K562 (cell line): ENCODE results near the gene WDR76. TPM values are rescaled to one million over a fixed set of nuclear protein-coding genes. Genes with fewer than 3 reads are reported as not detected.

Experiments
- ATAC-seq: fragments of 200-7000 bp; cut with Tn5 transposase; 3 replicates; pipeline ENCODE4 v1.9.1; 2020; ENCODE audit warnings: moderate library complexity
- BruUV-seq: library from RNA; stranded (reverse); fragments of 400-500 nt; replicated peaks from 2 replicates; lab custom pipeline; 2021; lab: Mats Ljungman, UMichigan
- CTCF ChIA-PET: fragments of 300-600 bp; formaldehyde crosslinking; extraction: SDS; loops from one replicate; lab custom pipeline; 2021; ENCODE audit warnings: low intra/inter-chr PET ratio; lab: Yijun Ruan, JAX
- POLR2A ChIA-PET: fragments of 300-600, 350-650 bp; sonication (Branson Sonifier 250); formaldehyde crosslinking; extraction: SDS; loops from one replicate; lab custom pipeline; 2021; ENCODE audit warnings: antibody characterized with exemption, inconsistent platforms; lab: Yijun Ruan, JAX
- DNase-seq, 4 experiments: peaks; one replicate each; pipeline versions ENCODE4 v3.0.0 to v3.0.0-alpha.2; 2011 to 2018; ENCODE audit warnings: low spot score in 3 of 4, mixed read lengths in 3 of 4; ENCODE audit errors: extremely low read depth in 1 of 4
- FAIRE-seq: peaks from 2 replicates; lab custom pipeline; 2011; peaks lifted over from hg19 to GRCh38; lab: Jason Lieb, UNC
- H2AFZ ChIP-seq: 2 replicates; pipeline ENCODE4 v1.6.0; 2011; ENCODE audit warnings: low read depth, low read length, control low read depth, inconsistent platforms
- H3K27ac ChIP-seq: fragments of 200-600 bp; 3 replicates; pipeline ENCODE4 v1.8.0; 2011; ENCODE audit warnings: low read depth, mild to moderate bottlenecking, control low read depth, inconsistent platforms, low read length, moderate library complexity, mixed read lengths; ENCODE audit errors: extremely low read depth
- H3K27me3 ChIP-seq, 2 experiments: fragments of 300-600 bp in 1 of 2; 2 replicates in 1 of 2; 3 replicates in 1 of 2; pipeline versions ENCODE4 v1.6.0 to v1.8.0; 2011; ENCODE audit warnings: inconsistent platforms in 2 of 2, low read length in 2 of 2, mild to moderate bottlenecking in 1 of 2, mixed read lengths in 1 of 2, moderate library complexity in 1 of 2; ENCODE audit not compliant: control insufficient read depth in 2 of 2, insufficient read depth in 2 of 2
- H3K36me3 ChIP-seq: fragments of 300-600 bp; 3 replicates; pipeline ENCODE4 v1.8.0; 2011; ENCODE audit warnings: mild to moderate bottlenecking, low read length, inconsistent platforms; ENCODE audit not compliant: control insufficient read depth, insufficient read depth
- H3K4me1 ChIP-seq, 2 experiments: fragments of 200-600 bp in 1 of 2; replicated peaks in 1 of 2; 2 replicates in 1 of 2; 3 replicates in 1 of 2; pipeline versions ENCODE4 v1.5.1 to v1.8.0; 2011; ENCODE audit warnings: inconsistent platforms in 2 of 2, low read length in 2 of 2, mild to moderate bottlenecking in 1 of 2, mixed read lengths in 1 of 2, moderate library complexity in 1 of 2; ENCODE audit not compliant: control insufficient read depth in 2 of 2, insufficient read depth in 2 of 2
- H3K4me2 ChIP-seq: 2 replicates; pipeline ENCODE4 v1.6.1; 2011; ENCODE audit warnings: low read length, control low read depth, inconsistent platforms, mixed read lengths; ENCODE audit not compliant: insufficient read depth
- H3K4me3 ChIP-seq: fragments of 200-600 bp; sonication (generic), shearing (Covaris generic); 2 replicates; pipeline ENCODE4 v1.5.1; 2016; ENCODE audit warnings: control low read depth, inconsistent platforms
- H3K79me2 ChIP-seq: fragments of 200-600 bp; 3 replicates; pipeline ENCODE4 v1.8.0; 2011; ENCODE audit warnings: low read length, inconsistent platforms; ENCODE audit not compliant: control insufficient read depth, insufficient read depth
- H3K9ac ChIP-seq, 2 experiments: 2 replicates each; pipeline versions ENCODE4 v1.6.0 to v1.6.1; 2011; ENCODE audit warnings: low read depth in 2 of 2, low read length in 2 of 2, control low read depth in 1 of 2, inconsistent platforms in 1 of 2, mild to moderate bottlenecking in 1 of 2, mixed read lengths in 1 of 2; ENCODE audit not compliant: insufficient read depth in 1 of 2
- H3K9me1 ChIP-seq: one replicate; pipeline ENCODE4 v1.6.0; 2011; ENCODE audit warnings: inconsistent platforms, mild to moderate bottlenecking, low read length, moderate library complexity; ENCODE audit not compliant: control insufficient read depth, insufficient read depth
- H3K9me3 ChIP-seq: replicated peaks from 2 replicates; pipeline ENCODE4 v1.5.1; 2011; ENCODE audit warnings: low read depth, low read length, inconsistent platforms; ENCODE audit not compliant: control insufficient read depth, insufficient read depth
- H4K20me1 ChIP-seq: replicated peaks from 2 replicates; pipeline ENCODE4 v1.6.1; 2011; ENCODE audit warnings: low read length, inconsistent platforms, mixed read lengths; ENCODE audit not compliant: control insufficient read depth, insufficient read depth
- ASH1L ChIP-seq: fragments of 450-650 bp; IDR thresholded peaks from 2 replicates; pipeline ENCODE4 v1.6.1; 2018; ENCODE audit warnings: borderline replicate concordance, mild to moderate bottlenecking, low read depth; ENCODE audit not compliant: partially characterized antibody
- ETV1 ChIP-seq: fragments of 450-650 bp; conservative IDR thresholded peaks from 2 replicates; pipeline ENCODE4 v1.6.1; 2016; ENCODE audit warnings: missing genetic modification characterization, control low read depth, low read depth, missing compliant biosample characterization
- HDAC1 ChIP-seq, 2 experiments: fragments of 450-650 bp; IDR thresholded peaks; 2 replicates each; pipeline ENCODE4 v1.6.1; 2016 to 2017; ENCODE audit warnings: inconsistent platforms in 1 of 2, mild to moderate bottlenecking in 1 of 2, moderate library complexity in 1 of 2
- PCBP2 ChIP-seq: fragments of 200-400 bp; formaldehyde crosslinking; IDR thresholded peaks from 2 replicates; pipeline ENCODE4 v1.6.1; 2018; ENCODE audit warnings: low read length, low read depth, mild to moderate bottlenecking, moderate library complexity; ENCODE audit not compliant: poor library complexity, severe bottlenecking
- RBM25 ChIP-seq: fragments of 200-400 bp; formaldehyde crosslinking; IDR thresholded peaks from 2 replicates; pipeline ENCODE4 v1.6.1; 2018; ENCODE audit warnings: low read length, low read depth, moderate library complexity; ENCODE audit not compliant: severe bottlenecking
- SIN3B ChIP-seq: fragments of 450-650 bp; IDR thresholded peaks from 2 replicates; pipeline ENCODE4 v1.6.1; 2017; ENCODE audit warnings: low read depth, mild to moderate bottlenecking, moderate library complexity
- ZBTB7A ChIP-seq: IDR thresholded peaks from 2 replicates; pipeline ENCODE4 v1.6.1; 2011; ENCODE audit warnings: low read depth, mild to moderate bottlenecking, low read length, moderate library complexity, borderline replicate concordance; ENCODE audit not compliant: control insufficient read depth
- ZNF121 ChIP-seq: sonication (generic); formaldehyde crosslinking; conservative IDR thresholded peaks from 2 replicates; pipeline ENCODE4 v1.8.0; 2022; ENCODE audit warnings: missing genetic modification reagents
- WGBS: fragments of 100-300 bp; shearing (Covaris generic); methylation state at CpG from one replicate; pipeline ENCODE4 v1.1.6; 2016; ENCODE audit warnings: low coverage, mixed read lengths; ENCODE audit not compliant: insufficient coverage; ENCODE audit errors: missing lambda C conversion rate; 5-methylcytosine and 5-hydroxymethylcytosine counted together
- in situ Hi-C: fragments of 300-500 bp; cut with MboI; formaldehyde crosslinking; loops from 4 replicates; pipeline ENCODE4 v1.15.0; 2018; ENCODE audit warnings: inconsistent platforms, mixed read lengths
- intact Hi-C: fragments of 100-400 bp; cut with micrococcal nuclease; formaldehyde crosslinking; loops from 2 replicates; pipeline ENCODE4 v1.14.2; 2022
- polyA plus RNA-seq, 8 experiments: library from polyadenylated mRNA; depleted of rRNA in 4 of 8; stranded (reverse) in 5 of 8; unstranded in 3 of 8; fragments of >200 nt; fragmentation: Nextera tagmentation in 2 of 8; fragmentation: Illumina TruSeq in 1 of 8; extraction: Ambion mirVana in 2 of 8; extraction: Trizol in 1 of 8; gene quantifications; 2 replicates each; pipeline versions ENCODE4 v1.2.1 to v1.2.3, GENCODE V29; 2011 to 2014; ENCODE audit warnings: inconsistent platforms in 1 of 8, missing spikeins in 1 of 8
- total RNA-seq, 7 experiments: library from RNA; depleted of rRNA in 6 of 7; stranded (reverse); fragments of >200 nt in 6 of 7; fragmentation: Illumina TruSeq in 2 of 7; extraction: Trizol in 2 of 7; gene quantifications; 2 replicates each; pipeline versions ENCODE4 v1.2.1 to v1.2.3, GENCODE V29; 2011 to 2021; ENCODE audit warnings: low replicate concordance in 1 of 7
- TF ChIP-seq, protein P1 (sequence below), 2 experiments: IDR thresholded peaks in 1 of 2; conservative IDR thresholded peaks in 1 of 2; 2 replicates each; pipeline ENCODE4 v1.6.1; 2016; ENCODE audit warnings: low read depth in 2 of 2, mild to moderate bottlenecking in 1 of 2, missing compliant biosample characterization in 1 of 2, missing genetic modification characterization in 1 of 2, moderate library complexity in 1 of 2
- TF ChIP-seq, protein P2 (sequence below), 2 experiments: fragments of 450-650 bp; IDR thresholded peaks; 2 replicates each; pipeline ENCODE4 v1.6.1; 2016
- TF ChIP-seq, protein P3 (sequence below): fragments of 250-450 bp; sonication (Bioruptor Pico); IDR thresholded peaks from 2 replicates; pipeline ENCODE4 v1.8.0; 2022; ENCODE audit warnings: inconsistent platforms, mild to moderate bottlenecking, moderate library complexity, borderline replicate concordance
- TF ChIP-seq, protein P4 (sequence below): fragments of 450-650 bp; formaldehyde crosslinking; IDR thresholded peaks from 2 replicates; pipeline ENCODE4 v1.4.0; 2020; ENCODE audit warnings: mild to moderate bottlenecking, mixed read lengths

WDR76 gene
- total and polyA plus RNA-seq, 9 of the 15 experiments (the other 6 are each of a cell fraction or from before 2014, with no cell fraction given): 9.8 to 69.5 (median 44.4) TPM

DNA sequence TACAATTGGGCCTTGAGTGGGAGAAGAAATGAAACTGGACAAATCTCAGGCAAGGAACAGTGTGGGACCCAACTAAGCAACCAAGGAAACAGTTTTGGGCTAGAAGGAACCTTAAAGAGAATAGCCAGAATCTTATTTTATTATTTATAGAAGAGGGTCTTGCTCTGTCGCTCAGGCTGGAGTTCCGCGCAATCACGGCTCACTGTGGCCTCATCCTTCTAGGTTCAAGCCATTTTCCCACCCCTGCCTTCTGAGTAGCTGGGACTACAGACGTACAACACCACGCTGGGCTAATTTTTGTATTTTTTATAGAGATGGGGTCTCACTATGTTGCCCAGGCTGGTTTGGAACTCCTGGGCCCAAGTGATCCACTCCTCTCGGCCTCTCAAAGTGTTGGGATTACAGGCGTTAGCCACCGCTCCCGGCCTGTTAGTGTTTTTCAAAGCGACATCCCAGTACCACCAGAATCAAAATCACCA is 734 bp upstream of the WDR76 start:
- Histone ChIP-seq H3K9me3 (no peaks in the 10 kb centered on the region), H3K79me2 (peaks cover 81% of the 10 kb centered on the region), H3K27ac (peak overlapping the region; percentile 88), H3K9me1 (no peaks in the 10 kb centered on the region), H3K9ac (peak overlapping the region in 1 of 2 experiments; percentile 84; a peak in 2 of 4 replicates), H3K4me1 (peaks cover 17 to 24% of the 10 kb centered on the region in 2 experiments; a peak in 4 of 5 replicates), H3K4me2 (peak overlapping the region; percentile 30), H3K27me3 (no peaks in the 10 kb centered on the region), H3K36me3 (peaks cover 25% of the 10 kb centered on the region; the same call in 2 of the 3 replicates), H4K20me1 (no peaks in the 10 kb centered on the region), H3K4me3 (no peak overlapping the region), H2AFZ (peak overlapping the region; percentile 81)
- no TSS peak for BruUV-seq
- intact Hi-C loops: no loop called here
- peak in 1 of 4 experiments; percentile 20 for DNase-seq
- ATAC-seq: no peak
- CTCF ChIA-PET: no interaction called here
- POLR2A ChIA-PET: interaction anchor here (2.6 kb wide), 1 partner anchor 11 kb away, joined by 12 read pairs; no protein-coding TSS in a partner anchor
- peak; percentile 6 for FAIRE-seq
- in situ Hi-C loops: no loop called here
- WGBS: 85% methylated on average over 11 of the region's 11 CpGs
- TF ChIP-seq, protein P1, sequence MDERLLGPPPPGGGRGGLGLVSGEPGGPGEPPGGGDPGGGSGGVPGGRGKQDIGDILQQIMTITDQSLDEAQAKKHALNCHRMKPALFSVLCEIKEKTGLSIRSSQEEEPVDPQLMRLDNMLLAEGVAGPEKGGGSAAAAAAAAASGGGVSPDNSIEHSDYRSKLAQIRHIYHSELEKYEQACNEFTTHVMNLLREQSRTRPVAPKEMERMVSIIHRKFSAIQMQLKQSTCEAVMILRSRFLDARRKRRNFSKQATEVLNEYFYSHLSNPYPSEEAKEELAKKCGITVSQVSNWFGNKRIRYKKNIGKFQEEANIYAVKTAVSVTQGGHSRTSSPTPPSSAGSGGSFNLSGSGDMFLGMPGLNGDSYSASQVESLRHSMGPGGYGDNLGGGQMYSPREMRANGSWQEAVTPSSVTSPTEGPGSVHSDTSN (CRISPR knock-in tag; IDR thresholded peaks at IDR 0.05; ENCODE audit: low read depth): no peak
- TF ChIP-seq, protein P1 (tag; conservative IDR thresholded peaks at IDR 0.05; ENCODE audit: low read depth): no peak
- TF ChIP-seq, protein P2, sequence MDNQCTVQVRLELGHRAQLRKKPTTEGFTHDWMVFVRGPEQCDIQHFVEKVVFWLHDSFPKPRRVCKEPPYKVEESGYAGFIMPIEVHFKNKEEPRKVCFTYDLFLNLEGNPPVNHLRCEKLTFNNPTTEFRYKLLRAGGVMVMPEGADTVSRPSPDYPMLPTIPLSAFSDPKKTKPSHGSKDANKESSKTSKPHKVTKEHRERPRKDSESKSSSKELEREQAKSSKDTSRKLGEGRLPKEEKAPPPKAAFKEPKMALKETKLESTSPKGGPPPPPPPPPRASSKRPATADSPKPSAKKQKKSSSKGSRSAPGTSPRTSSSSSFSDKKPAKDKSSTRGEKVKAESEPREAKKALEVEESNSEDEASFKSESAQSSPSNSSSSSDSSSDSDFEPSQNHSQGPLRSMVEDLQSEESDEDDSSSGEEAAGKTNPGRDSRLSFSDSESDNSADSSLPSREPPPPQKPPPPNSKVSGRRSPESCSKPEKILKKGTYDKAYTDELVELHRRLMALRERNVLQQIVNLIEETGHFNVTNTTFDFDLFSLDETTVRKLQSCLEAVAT (IDR thresholded peaks at IDR 0.05): peak in 1 of 2 experiments; percentile 27; a peak in 1 of 4 replicates
- TF ChIP-seq RBM25: peak; percentile 29
- no peak for TF ChIP-seq ZBTB7A
- 0 out of 4 replicates have a peak, but pooled peaks of 1 of the 2 experiments have one; percentile 33 for TF ChIP-seq HDAC1 (IDR thresholded peaks at IDR 0.05)
- TF ChIP-seq, protein P3, sequence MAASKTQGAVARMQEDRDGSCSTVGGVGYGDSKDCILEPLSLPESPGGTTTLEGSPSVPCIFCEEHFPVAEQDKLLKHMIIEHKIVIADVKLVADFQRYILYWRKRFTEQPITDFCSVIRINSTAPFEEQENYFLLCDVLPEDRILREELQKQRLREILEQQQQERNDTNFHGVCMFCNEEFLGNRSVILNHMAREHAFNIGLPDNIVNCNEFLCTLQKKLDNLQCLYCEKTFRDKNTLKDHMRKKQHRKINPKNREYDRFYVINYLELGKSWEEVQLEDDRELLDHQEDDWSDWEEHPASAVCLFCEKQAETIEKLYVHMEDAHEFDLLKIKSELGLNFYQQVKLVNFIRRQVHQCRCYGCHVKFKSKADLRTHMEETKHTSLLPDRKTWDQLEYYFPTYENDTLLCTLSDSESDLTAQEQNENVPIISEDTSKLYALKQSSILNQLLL (CRISPR knock-in tag): no peak
- TF ChIP-seq, protein P4, sequence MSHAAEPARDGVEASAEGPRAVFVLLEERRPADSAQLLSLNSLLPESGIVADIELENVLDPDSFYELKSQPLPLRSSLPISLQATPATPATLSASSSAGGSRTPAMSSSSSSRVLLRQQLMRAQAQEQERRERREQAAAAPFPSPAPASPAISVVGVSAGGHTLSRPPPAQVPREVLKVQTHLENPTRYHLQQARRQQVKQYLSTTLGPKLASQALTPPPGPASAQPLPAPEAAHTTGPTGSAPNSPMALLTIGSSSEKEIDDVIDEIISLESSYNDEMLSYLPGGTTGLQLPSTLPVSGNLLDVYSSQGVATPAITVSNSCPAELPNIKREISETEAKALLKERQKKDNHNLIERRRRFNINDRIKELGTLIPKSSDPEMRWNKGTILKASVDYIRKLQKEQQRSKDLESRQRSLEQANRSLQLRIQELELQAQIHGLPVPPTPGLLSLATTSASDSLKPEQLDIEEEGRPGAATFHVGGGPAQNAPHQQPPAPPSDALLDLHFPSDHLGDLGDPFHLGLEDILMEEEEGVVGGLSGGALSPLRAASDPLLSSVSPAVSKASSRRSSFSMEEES (CRISPR knock-in tag): no peak
- no peak for TF ChIP-seq ASH1L
- no peak for TF ChIP-seq ETV1 (tag)
- no peak for TF ChIP-seq SIN3B
- no peak for TF ChIP-seq PCBP2
- TF ChIP-seq ZNF121 (CRISPR knock-in tag): peak; percentile 97
